Sigmoid colon (tissue), 4 donors: ENCODE data around the gene CCDC187.

Experiments
- CTCF ChIP-seq, 4 experiments: fragments of 450-650 bp in 3 of 4; fragments of 200-600 bp in 1 of 4; IDR thresholded peaks; one replicate each; pipeline ENCODE4 v1.5.1; 2016 to 2019; ENCODE audit warnings: antibody characterized with exemption in 4 of 4, mild to moderate bottlenecking in 3 of 4, moderate library complexity in 2 of 4
- EP300 ChIP-seq, 4 donors: sonication (generic); formaldehyde crosslinking; IDR thresholded peaks; one replicate each; pipeline ENCODE4 v1.6.1; 2017; ENCODE audit warnings: antibody characterized with exemption in 4 of 4
- POLR2A ChIP-seq, 2 donors: fragments of 450-650 bp; IDR thresholded peaks; one replicate each; pipeline ENCODE4 v1.6.1; 2016; ENCODE audit warnings: antibody characterized with exemption in 2 of 2, mild to moderate bottlenecking in 2 of 2, moderate library complexity in 2 of 2
- POLR2AphosphoS5 ChIP-seq, 4 donors: sonication (generic); formaldehyde crosslinking; IDR thresholded peaks; one replicate each; pipeline ENCODE4 v1.6.1; 2017; ENCODE audit warnings: antibody characterized with exemption in 4 of 4

GRCh38 chr9:136258299-136258625, 45.6 kb downstream of the CCDC187 start:
- TF ChIP-seq CTCF (IDR thresholded peaks at IDR 0.05) (no peak), POLR2A (IDR thresholded peaks at IDR 0.05) (no peak), POLR2AphosphoS5 (IDR thresholded peaks at IDR 0.05) (no peak), EP300 (IDR thresholded peaks at IDR 0.05) (no peak)
